Stimulated activated CD4-positive, alpha-beta T cell treated with anti-CD3 and anti-CD28 coated beads, Interleukin-2, amount 100 ng/mL, for 4 hours (primary cell): ENCODE data around the gene TMEM219.
"Not testable (repeated sequence)": the region's sequence is repeated elsewhere in the genome, so short reads cannot be mapped to it uniquely, and the experiment has no call there.

Source experiments
- DNase-seq: peaks from one replicate; pipeline ENCODE4 v3.0.0-alpha.2; 2020; ENCODE audit warnings: low read depth

Gene TMEM219

DNA sequence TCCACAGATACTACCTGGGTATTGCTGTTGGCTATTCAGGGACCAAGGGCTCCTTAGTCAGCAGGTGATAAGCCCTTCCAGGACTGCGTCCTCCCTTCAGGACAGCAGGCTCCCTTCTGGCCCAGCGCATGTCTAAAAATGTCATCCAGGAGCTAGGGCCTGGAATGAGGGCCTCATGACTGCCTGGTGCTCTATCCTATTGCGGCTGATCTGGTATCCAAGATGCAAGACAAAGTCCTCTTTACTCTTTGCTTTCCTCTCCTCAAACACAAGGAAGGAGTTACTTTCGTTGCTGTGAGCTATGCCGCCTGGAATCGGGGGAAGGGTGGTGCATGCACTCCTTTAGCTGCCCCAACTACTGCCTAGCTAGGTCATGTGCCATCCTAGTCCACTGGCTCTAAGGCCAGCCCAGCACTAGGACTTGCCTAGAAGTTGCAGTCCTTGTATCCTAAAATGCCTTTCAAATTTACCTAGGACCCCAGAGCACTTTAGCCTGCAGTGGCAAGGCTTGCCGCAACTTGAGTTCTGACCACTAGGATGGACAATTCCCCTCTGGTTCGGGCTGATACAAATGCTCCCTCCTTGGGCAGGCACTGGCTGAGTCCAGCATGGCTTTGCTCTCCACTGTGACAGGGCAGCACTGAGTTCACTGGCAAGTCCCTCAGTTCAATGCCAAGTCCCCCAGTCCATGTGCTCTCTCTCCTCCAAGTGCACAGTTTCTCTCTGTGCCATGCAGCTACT is 10.1 kb upstream of the TMEM219 start:
- no peak for DNase-seq

DNA sequence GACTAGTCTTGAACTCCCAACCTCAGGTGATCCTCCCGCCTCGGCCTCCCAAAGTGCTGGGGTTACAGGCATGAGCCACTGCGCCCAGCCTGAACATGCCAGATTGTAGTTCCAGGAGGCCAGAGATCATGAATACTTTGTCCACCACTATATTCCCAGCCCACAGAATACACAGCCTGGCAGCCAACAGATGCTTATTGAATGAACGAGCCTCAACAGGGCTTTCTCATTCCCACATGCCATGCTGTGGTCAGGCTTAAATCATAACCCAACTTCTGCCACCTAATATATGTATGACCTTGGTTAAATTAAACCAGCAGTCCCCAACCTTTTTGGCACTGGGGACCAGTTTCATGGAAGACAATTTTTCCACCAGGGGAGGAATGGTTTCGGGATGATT is 3.1 kb upstream of the TMEM219 start:
- DNase-seq, result no peak

DNA sequence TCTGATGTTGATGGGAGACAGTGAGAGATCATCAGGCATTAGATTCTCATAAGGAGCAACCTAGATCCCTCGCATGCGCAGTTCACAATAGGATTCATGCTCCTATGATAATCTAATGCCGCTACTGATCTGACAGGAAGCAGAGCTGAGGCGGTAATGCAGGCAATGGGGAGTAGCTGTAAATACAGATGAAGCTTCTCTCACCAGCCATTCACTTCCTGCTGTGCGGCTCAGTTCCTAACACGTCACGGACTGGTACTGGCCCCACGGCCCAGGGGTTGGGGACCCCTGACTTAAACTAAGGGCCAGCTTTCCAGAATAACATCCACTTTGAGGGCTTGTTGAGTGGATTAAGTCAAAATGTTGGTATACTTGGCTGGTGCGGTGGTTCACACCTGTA is 2.6 kb upstream of the TMEM219 start:
- no peak for DNase-seq

GRCh38 chr16:29959821-29960220 is 2.1 kb upstream of the TMEM219 start:
- not testable (repeated sequence) for DNase-seq

GRCh38 chr16:29961127-29961478 is 776 bp upstream of the TMEM219 start:
- no peak for DNase-seq

- DNase-seq, result no peak
Measured at GRCh38 chr16:29962344-29962994, 590 bp downstream of the TMEM219 start.

DNA sequence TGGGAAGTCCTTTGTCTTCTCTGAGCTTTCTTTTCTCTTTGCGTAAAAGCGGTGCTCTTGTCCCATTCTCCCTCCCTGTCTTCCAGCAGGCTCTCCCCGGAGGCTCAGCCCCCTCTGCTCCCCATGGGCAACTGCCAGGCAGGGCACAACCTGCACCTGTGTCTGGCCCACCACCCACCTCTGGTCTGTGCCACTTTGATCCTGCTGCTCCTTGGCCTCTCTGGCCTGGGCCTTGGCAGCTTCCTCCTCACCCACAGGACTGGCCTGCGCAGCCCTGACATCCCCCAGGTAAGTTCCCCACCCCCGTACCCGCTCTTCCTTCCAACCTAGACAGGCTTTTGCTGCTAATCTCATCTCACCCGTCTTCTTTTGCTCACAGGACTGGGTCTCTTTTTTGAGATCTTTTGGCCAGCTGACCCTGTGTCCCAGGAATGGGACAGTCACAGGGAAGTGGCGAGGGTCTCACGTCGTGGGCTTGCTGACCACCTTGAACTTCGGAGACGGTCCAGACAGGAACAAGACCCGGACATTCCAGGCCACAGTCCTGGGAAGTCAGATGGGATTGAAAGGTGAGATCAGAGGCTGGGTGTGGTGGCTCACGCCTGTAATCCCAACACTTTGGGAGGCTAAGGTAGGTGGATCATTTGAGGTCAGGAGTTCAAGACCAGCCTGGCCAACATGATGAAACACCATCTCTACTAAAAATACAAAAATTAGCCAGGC is 1.3 kb downstream of the TMEM219 start:
- no peak for DNase-seq

- DNase-seq, result no peak
Measured at GRCh38 chr16:29968205-29968604, 6.3 kb downstream of the TMEM219 start.

- DNase-seq, result no peak
Measured at GRCh38 chr16:29971304-29971703, 9.4 kb downstream of the TMEM219 start.

DNA sequence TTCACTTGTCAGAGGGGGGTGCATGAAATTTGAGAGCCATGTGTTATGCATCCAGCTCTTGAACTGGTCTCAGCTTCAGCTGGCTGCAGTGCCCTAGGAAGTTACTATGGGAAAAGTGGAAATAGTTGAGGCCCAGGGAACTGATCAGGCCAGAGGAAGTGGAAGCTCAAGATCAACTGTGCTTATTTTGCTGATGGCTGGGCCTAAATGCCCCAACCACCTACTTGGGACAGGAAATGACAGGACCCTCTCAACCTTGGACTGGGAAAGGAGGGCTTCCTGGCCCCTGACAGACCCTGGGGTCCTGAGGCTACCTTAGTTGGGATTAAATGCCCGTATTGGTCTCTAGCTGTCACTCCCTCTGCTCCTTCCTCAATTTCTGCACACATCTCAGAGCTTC is 10.6 kb downstream of the TMEM219 start:
- DNase-seq, result no peak

GRCh38 chr16:29972992-29973383 is 11.1 kb downstream of the TMEM219 start:
- no peak for DNase-seq

- peak; percentile 84 for DNase-seq
Measured at GRCh38 chr16:29973384-29974246, 11.7 kb downstream of the TMEM219 start, which contains the start of gene TAOK2. TSS of gene TAOK2 (plus strand) at chr16:29973868. CDS start at chr16:29977773, 3,905 bp downstream.

GRCh38 chr16:29974291-29975133 is 12.6 kb downstream of the TMEM219 start:
- no peak for DNase-seq

GRCh38 chr16:29975134-29975538 is 13.3 kb downstream of the TMEM219 start:
- no peak for DNase-seq

DNA sequence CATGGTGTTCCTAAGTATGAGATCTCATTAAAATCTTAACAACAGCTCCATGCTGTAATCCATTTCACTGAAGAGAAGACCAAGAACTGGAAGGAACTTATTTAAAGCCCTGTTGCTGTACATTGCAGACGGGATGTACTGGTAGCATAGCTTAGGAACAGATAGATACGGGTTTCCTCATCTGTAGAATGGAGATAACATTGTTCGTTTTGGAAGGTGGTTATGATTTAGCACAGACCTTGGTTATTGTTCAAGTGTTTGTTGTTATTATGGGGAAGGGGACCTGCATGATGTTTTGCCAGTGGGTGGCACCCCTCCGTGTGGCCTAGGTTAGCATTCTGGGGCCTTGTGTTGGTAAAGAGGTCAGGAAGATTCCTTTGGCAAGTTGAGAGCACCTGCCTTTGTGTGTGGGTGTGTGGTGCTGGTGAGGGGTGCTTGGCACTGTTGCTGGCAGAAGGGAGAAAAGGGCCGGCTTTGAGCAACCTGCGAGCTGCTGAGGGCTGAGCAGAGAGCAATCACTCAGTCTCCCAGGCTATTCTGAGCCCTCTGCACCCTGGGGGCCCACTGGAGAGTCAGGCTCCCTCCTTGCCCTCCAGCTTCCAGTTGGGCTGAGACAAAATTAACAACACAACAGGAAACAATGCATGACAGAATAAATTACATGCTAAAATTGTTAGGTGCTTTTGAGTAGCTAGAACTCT is 14.1 kb downstream of the TMEM219 start:
- DNase-seq, result no peak

- no peak for DNase-seq
Measured at GRCh38 chr16:29977063-29977825, 15.4 kb downstream of the TMEM219 start.

- no peak for DNase-seq
Measured at GRCh38 chr16:29978081-29978480, 16.2 kb downstream of the TMEM219 start.

DNA sequence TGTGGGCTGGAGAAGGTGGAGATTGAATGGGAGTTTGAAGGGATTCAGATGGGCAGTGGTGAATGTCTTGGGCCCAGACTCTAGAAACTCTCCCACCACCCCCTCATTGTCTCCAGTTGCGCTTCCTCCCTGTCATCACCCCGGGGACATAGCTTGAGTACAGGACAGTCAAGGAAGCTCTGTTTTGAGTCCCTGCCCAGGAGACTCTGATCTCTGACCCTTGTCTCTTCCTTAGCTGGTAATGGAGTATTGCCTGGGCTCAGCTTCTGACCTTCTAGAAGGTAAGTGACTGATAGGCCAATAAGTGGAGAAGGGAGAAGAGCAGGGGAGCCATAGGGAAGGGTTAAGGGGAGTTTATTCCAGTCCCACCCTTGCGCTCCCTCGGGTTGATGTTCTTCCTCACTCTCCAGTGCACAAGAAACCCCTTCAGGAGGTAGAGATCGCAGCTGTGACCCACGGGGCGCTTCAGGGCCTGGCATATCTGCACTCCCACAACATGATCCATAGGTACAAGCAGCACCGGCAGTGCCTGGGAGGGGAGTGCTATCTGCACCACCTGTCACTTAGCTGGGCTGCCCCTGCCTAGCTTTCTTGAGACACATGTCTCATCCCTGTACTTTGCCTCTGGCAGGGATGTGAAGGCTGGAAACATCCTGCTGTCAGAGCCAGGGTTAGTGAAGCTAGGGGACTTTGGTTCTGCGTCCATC is 16.8 kb downstream of the TMEM219 start:
- no peak for DNase-seq
